Uterus (tissue), 2 donors: Measurements from ENCODE around the gene MEF2C.

ENCODE experiments used
- CTCF ChIP-seq, 4 experiments: fragments of 200-600 bp in 2 of 4; fragments of 450-650 bp in 2 of 4; sonication (generic) in 2 of 4; IDR thresholded peaks; one replicate each; pipeline ENCODE4 v1.5.1; 2016 to 2019; ENCODE audit warnings: antibody characterized with exemption in 4 of 4, mild to moderate bottlenecking in 2 of 4, moderate library complexity in 1 of 4
- POLR2A ChIP-seq, 2 donors: fragments of 450-650 bp; IDR thresholded peaks; one replicate each; pipeline ENCODE4 v1.6.1; 2016; ENCODE audit warnings: antibody characterized with exemption in 2 of 2, mild to moderate bottlenecking in 1 of 2, moderate library complexity in 1 of 2

- TF ChIP-seq CTCF (IDR thresholded peaks at IDR 0.05) (no peak), POLR2A (IDR thresholded peaks at IDR 0.05) (no peak)
Measured at GRCh38 chr5:88872971-88873370, 10.0 kb downstream of the MEF2C start.
